T1000 (cell line): ENCODE measurements around the gene NID2.

Experiments
- DNase-seq: peaks from one replicate; lab custom pipeline; 2025; ENCODE audit warnings: mixed read lengths; lab: John Stamatoyannopoulos, UW

NID2 gene

GRCh38 chr14:52068615-52069306 is at the start of gene NID2:
NID2 (minus strand) TSS chr14:52069059; CDS start chr14:52068994, 65 bp downstream.
- peak; percentile 91 for DNase-seq

GRCh38 chr14:52117111-52117832 is 48.4 kb upstream of the NID2 start:
- no peak for DNase-seq

GRCh38 chr14:52115286-52115685 is 46.4 kb upstream of the NID2 start:
- DNase-seq = no peak

GRCh38 chr14:52112336-52113018 is 43.6 kb upstream of the NID2 start:
- peak; percentile 39 for DNase-seq

GRCh38 chr14:52111583-52111982 is 42.7 kb upstream of the NID2 start:
- DNase-seq = no peak

GRCh38 chr14:52110441-52111086 is 41.7 kb upstream of the NID2 start:
- DNase-seq = no peak

- no peak for DNase-seq
Observed at GRCh38 chr14:52108823-52109222, 40.0 kb upstream of the NID2 start.

- no peak for DNase-seq
Observed at GRCh38 chr14:52106840-52107239, 38.0 kb upstream of the NID2 start.

GRCh38 chr14:52103416-52103815 is 34.6 kb upstream of the NID2 start:
- no peak for DNase-seq

GRCh38 chr14:52095794-52096193 is 26.9 kb upstream of the NID2 start:
- DNase-seq = no peak

- no peak for DNase-seq
Observed at GRCh38 chr14:52095336-52095735, 26.5 kb upstream of the NID2 start.

GRCh38 chr14:52094546-52095271 is 25.9 kb upstream of the NID2 start:
- DNase-seq = no peak

GRCh38 chr14:52091928-52092327 is 23.1 kb upstream of the NID2 start:
- DNase-seq = no peak

GRCh38 chr14:52090936-52091335 is 22.1 kb upstream of the NID2 start:
- DNase-seq = no peak

- no peak for DNase-seq
Observed at GRCh38 chr14:52089218-52089617, 20.4 kb upstream of the NID2 start.

- no peak for DNase-seq
Observed at GRCh38 chr14:52086711-52087110, 17.9 kb upstream of the NID2 start.

- DNase-seq = no peak
Observed at GRCh38 chr14:52082903-52083302, 14.0 kb upstream of the NID2 start.

GRCh38 chr14:52081964-52082363 is 13.1 kb upstream of the NID2 start:
- no peak for DNase-seq

GRCh38 chr14:52080808-52081755 is 12.2 kb upstream of the NID2 start:
- DNase-seq = no peak

- DNase-seq = no peak
Observed at GRCh38 chr14:52080158-52080800, 11.4 kb upstream of the NID2 start.
